NB4 (cell line): ENCODE results near the gene MYT1.
A peak's percentile ranks its signal among the peaks of the same experiment; 100 is the strongest.
"Not testable (repeated sequence)": the region's sequence is repeated elsewhere in the genome, so short reads cannot be mapped to it uniquely, and the experiment has no call there.

Experiments used
- DNase-seq: peaks from one replicate; pipeline ENCODE4 v3.0.0; 2010; ENCODE audit warnings: low read depth
- H3K4me3 ChIP-seq: one replicate; pipeline ENCODE4 v1.5.1; 2011; ENCODE audit warnings: mild to moderate bottlenecking, low read depth, low read length, moderate library complexity
- MAX ChIP-seq: IDR thresholded peaks from 2 replicates; pipeline ENCODE4 v1.6.1; 2011; ENCODE audit warnings: low read depth, low read length
- MYC ChIP-seq: IDR thresholded peaks from 2 replicates; pipeline ENCODE4 v1.6.1; 2011; ENCODE audit warnings: low read depth, low read length
- POLR2A ChIP-seq: IDR thresholded peaks from 2 replicates; pipeline ENCODE4 v1.6.1; 2011; ENCODE audit warnings: mild to moderate bottlenecking; ENCODE audit not compliant: insufficient read length; ENCODE audit errors: extremely low read depth
- TF ChIP-seq, protein P1 (sequence below): IDR thresholded peaks from one replicate; pipeline ENCODE4 v1.5.1; 2012; ENCODE audit warnings: low read depth, low read length

MYT1 gene

GRCh38 chr20:64121586-64121985, 42.7 kb upstream of the MYT1 start:
- TF ChIP-seq MYC: no peak
- no peak for DNase-seq
- no peak overlapping the region for H3K4me3 ChIP-seq

DNA sequence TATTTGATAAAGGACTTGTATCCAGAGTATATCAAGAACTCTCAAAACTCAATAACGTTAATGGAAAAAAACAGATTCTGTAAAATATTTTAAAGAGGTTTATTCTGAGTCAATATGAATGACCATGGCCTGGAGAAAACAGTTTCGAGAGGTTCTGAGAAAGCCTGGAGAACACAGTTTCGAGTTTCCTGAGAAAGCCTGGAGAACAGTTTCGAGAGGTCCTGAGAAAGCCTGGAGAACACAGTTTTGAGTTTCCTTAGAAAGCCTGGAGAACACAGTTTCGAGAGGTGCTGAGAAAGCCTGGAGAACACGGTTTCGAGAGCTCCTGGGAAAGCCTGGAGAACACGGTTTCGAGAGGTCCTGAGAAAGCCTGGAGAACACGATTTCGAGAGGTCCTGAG, 41.3 kb upstream of the MYT1 start:
- not testable (repeated sequence) for H3K4me3 ChIP-seq, DNase-seq

GRCh38 chr20:64123517-64123916, 40.7 kb upstream of the MYT1 start:
- H3K4me3 ChIP-seq, DNase-seq: not testable (repeated sequence)

GRCh38 chr20:64129146-64129782, 35.0 kb upstream of the MYT1 start:
- TF ChIP-seq MAX (no peak), POLR2A (no peak), MYC (no peak)
- TF ChIP-seq, protein P1, sequence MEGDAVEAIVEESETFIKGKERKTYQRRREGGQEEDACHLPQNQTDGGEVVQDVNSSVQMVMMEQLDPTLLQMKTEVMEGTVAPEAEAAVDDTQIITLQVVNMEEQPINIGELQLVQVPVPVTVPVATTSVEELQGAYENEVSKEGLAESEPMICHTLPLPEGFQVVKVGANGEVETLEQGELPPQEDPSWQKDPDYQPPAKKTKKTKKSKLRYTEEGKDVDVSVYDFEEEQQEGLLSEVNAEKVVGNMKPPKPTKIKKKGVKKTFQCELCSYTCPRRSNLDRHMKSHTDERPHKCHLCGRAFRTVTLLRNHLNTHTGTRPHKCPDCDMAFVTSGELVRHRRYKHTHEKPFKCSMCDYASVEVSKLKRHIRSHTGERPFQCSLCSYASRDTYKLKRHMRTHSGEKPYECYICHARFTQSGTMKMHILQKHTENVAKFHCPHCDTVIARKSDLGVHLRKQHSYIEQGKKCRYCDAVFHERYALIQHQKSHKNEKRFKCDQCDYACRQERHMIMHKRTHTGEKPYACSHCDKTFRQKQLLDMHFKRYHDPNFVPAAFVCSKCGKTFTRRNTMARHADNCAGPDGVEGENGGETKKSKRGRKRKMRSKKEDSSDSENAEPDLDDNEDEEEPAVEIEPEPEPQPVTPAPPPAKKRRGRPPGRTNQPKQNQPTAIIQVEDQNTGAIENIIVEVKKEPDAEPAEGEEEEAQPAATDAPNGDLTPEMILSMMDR: no peak
- H3K4me3 ChIP-seq: no peak overlapping the region
- no peak for DNase-seq

- no peak for DNase-seq
- TF ChIP-seq MAX: no peak
- no peak for TF ChIP-seq MYC
- H3K4me3 ChIP-seq: no peak overlapping the region
Observed at GRCh38 chr20:64130271-64130670, 34.0 kb upstream of the MYT1 start.

DNA sequence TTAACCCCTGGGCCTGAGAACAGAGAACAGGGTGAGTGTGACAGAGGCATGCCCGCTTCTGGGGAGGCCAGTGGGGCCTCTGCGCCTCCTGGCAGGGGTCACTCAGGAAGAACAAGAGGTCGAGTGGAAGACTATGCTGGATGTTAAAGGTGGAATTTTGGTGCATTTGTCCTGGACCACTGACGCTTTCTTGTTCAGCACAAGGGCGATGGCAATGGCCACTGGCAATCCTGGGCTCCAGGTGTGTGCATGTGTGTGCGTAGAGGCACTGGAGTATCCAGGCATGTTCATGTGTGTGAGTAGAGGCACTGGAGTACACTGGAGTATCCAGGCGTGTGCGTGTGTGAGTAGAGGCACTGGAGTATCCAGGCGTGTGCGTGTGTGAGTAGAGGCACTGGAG, 33.4 kb upstream of the MYT1 start:
- no peak for DNase-seq
- TF ChIP-seq, protein P1: no peak
- TF ChIP-seq MAX: no peak
- TF ChIP-seq POLR2A: no peak
- TF ChIP-seq MYC: no peak
- no peak overlapping the region for H3K4me3 ChIP-seq

- peak; percentile 43 for DNase-seq
Observed at GRCh38 chr20:64131406-64131805, 32.8 kb upstream of the MYT1 start.

GRCh38 chr20:64133951-64134407, 30.3 kb upstream of the MYT1 start:
- H3K4me3 ChIP-seq: no peak overlapping the region
- no peak for TF ChIP-seq MAX
- TF ChIP-seq, protein P1: peak; percentile 42
- DNase-seq: peak; percentile 55

More at GRCh38 chr20:64131406-64131805, 32.8 kb upstream of the MYT1 start:
- TF ChIP-seq, protein P1: peak; percentile 35
- TF ChIP-seq POLR2A: no peak
- no peak overlapping the region for H3K4me3 ChIP-seq

GRCh38 chr20:64134744-64135143, 29.5 kb upstream of the MYT1 start:
- H3K4me3 ChIP-seq, DNase-seq: not testable (repeated sequence)
